Epithelial cell of prostate (primary cell): ENCODE measurements around the gene ZMAT5.
A peak's percentile ranks its signal among the peaks of the same experiment; 100 is the strongest.

Experiments
- DNase-seq: peaks from one replicate; pipeline ENCODE4 v3.0.0-alpha.2; 2011; ENCODE audit warnings: low read depth, low spot score
- H3K27ac ChIP-seq: fragments of 450-650 bp; 2 replicates; pipeline ENCODE4 v1.5.1; 2017; ENCODE audit warnings: mild to moderate bottlenecking

Gene ZMAT5

GRCh38 chr22:29788339-29789279 is 21.8 kb upstream of the ZMAT5 start:
- H3K27ac ChIP-seq, result no peak overlapping the region
- DNase-seq, result no peak

- H3K27ac ChIP-seq, result no peak overlapping the region
- DNase-seq, result no peak
Measured at GRCh38 chr22:29787371-29787980, 20.7 kb upstream of the ZMAT5 start.

GRCh38 chr22:29786031-29786430 is 19.2 kb upstream of the ZMAT5 start:
- no peak for DNase-seq
- no peak overlapping the region for H3K27ac ChIP-seq

GRCh38 chr22:29784451-29785361 is 17.9 kb upstream of the ZMAT5 start:
- H3K27ac ChIP-seq, result no peak overlapping the region
- no peak for DNase-seq

GRCh38 chr22:29782061-29782845 is 15.4 kb upstream of the ZMAT5 start:
- no peak for DNase-seq
- peak overlapping the region; percentile 69 for H3K27ac ChIP-seq

- peak overlapping the region; percentile 69 for H3K27ac ChIP-seq
- no peak for DNase-seq
Measured at GRCh38 chr22:29780748-29781676, 14.2 kb upstream of the ZMAT5 start.

GRCh38 chr22:29780220-29780619 is 13.4 kb upstream of the ZMAT5 start:
- peak overlapping the region; percentile 69 for H3K27ac ChIP-seq
- DNase-seq, result no peak

GRCh38 chr22:29773233-29773632 is 6.4 kb upstream of the ZMAT5 start:
- no peak for DNase-seq
- H3K27ac ChIP-seq, result peak overlapping the region; percentile 68

GRCh38 chr22:29772170-29772641 is 5.4 kb upstream of the ZMAT5 start:
- H3K27ac ChIP-seq, result peak overlapping the region; percentile 68
- no peak for DNase-seq

- DNase-seq, result no peak
- H3K27ac ChIP-seq, result no peak overlapping the region
Measured at GRCh38 chr22:29769723-29770321, 3.0 kb upstream of the ZMAT5 start.

- peak overlapping the region; percentile 77 for H3K27ac ChIP-seq
- no peak for DNase-seq
Measured at GRCh38 chr22:29768052-29768693, 1.4 kb upstream of the ZMAT5 start.

- no peak for DNase-seq
- H3K27ac ChIP-seq, result peak within 1 kb of the TSS; percentile 77
Measured at GRCh38 chr22:29767171-29768051, 604 bp upstream of the ZMAT5 start, which contains the start of gene UQCR10. UQCR10 (plus strand) TSS chr22:29767369; CDS start chr22:29767399, 30 bp downstream.

GRCh38 chr22:29765905-29766631 is 739 bp downstream of the ZMAT5 start:
- no peak for DNase-seq
- H3K27ac ChIP-seq, result peak overlapping the region; percentile 77

GRCh38 chr22:29762263-29762662 is 4.5 kb downstream of the ZMAT5 start:
- no peak overlapping the region for H3K27ac ChIP-seq
- DNase-seq, result no peak

GRCh38 chr22:29758959-29759358 is 7.8 kb downstream of the ZMAT5 start:
- DNase-seq, result no peak
- no peak overlapping the region for H3K27ac ChIP-seq

GRCh38 chr22:29758068-29758622 is 8.7 kb downstream of the ZMAT5 start:
- no peak for DNase-seq
- H3K27ac ChIP-seq, result no peak overlapping the region
